GM23248 (cell line): Measurements from ENCODE around the gene EIF4G3. TPM values are rescaled to one million over a fixed set of nuclear protein-coding genes. Genes with fewer than 3 reads are reported as not detected.

ENCODE experiments used
- DNase-seq: peaks from one replicate; pipeline ENCODE4 v3.0.0-alpha.2; 2015
- H2AFZ ChIP-seq: fragments of 200-600 bp; sonication (generic); 2 replicates; pipeline ENCODE4 v1.6.1; 2016; ENCODE audit warnings: antibody characterized with exemption
- H3F3A ChIP-seq: fragments of 200-600 bp; sonication (generic); 2 replicates; pipeline ENCODE4 v1.6.1; 2016; ENCODE audit warnings: mild to moderate bottlenecking, antibody characterized with exemption, mixed run types; ENCODE audit not compliant: insufficient read depth
- H3K27ac ChIP-seq: fragments of 200-600 bp; sonication (generic); 2 replicates; pipeline ENCODE4 v1.5.1; 2016; ENCODE audit warnings: mild to moderate bottlenecking
- H3K27me3 ChIP-seq: fragments of 200-600 bp; sonication (generic); replicated peaks from 2 replicates; pipeline ENCODE4 v1.6.1; 2016; ENCODE audit warnings: mild to moderate bottlenecking; ENCODE audit not compliant: insufficient read depth
- H3K36me3 ChIP-seq: fragments of 200-600 bp; sonication (generic); 2 replicates; pipeline ENCODE4 v1.6.1; 2016; ENCODE audit warnings: low read depth, mild to moderate bottlenecking
- H3K4me1 ChIP-seq: fragments of 200-600 bp; sonication (generic); 2 replicates; pipeline ENCODE4 v1.6.1; 2016; ENCODE audit warnings: mild to moderate bottlenecking; ENCODE audit not compliant: insufficient read depth
- H3K4me2 ChIP-seq: fragments of 200-600 bp; sonication (generic); one replicate; pipeline ENCODE4 v1.6.1; 2016; ENCODE audit warnings: mild to moderate bottlenecking; ENCODE audit not compliant: unreplicated experiment
- H3K4me3 ChIP-seq: fragments of 200-600 bp; sonication (generic); 2 replicates; pipeline ENCODE4 v1.5.1; 2016; ENCODE audit warnings: mild to moderate bottlenecking
- H3K79me2 ChIP-seq: fragments of 200-600 bp; sonication (generic); 2 replicates; pipeline ENCODE4 v1.6.1; 2016; ENCODE audit warnings: mild to moderate bottlenecking; ENCODE audit not compliant: insufficient read depth
- H3K9ac ChIP-seq: fragments of 200-600 bp; sonication (generic); 2 replicates; pipeline ENCODE4 v1.6.1; 2016; ENCODE audit warnings: mild to moderate bottlenecking
- H3K9me2 ChIP-seq: fragments of 200-600 bp; sonication (generic); 2 replicates; pipeline ENCODE4 v1.6.1; 2016; ENCODE audit warnings: mixed run types, mild to moderate bottlenecking, moderate library complexity; ENCODE audit not compliant: insufficient read depth
- H3K9me3 ChIP-seq: fragments of 200-600 bp; sonication (generic); one replicate; pipeline ENCODE4 v1.6.1; 2017; ENCODE audit warnings: low read depth
- H4K20me1 ChIP-seq: fragments of 200-600 bp; sonication (generic); 2 replicates; pipeline ENCODE4 v1.6.0; 2016; ENCODE audit not compliant: insufficient read depth
- EZH2 ChIP-seq: fragments of 200-600 bp; sonication (generic); IDR thresholded peaks from 2 replicates; pipeline ENCODE4 v1.6.1; 2018; ENCODE audit warnings: antibody characterized with exemption, mild to moderate bottlenecking; ENCODE audit not compliant: insufficient read depth, poor library complexity, severe bottlenecking
- EZH2phosphoT487 ChIP-seq: fragments of 200-600 bp; sonication (generic); IDR thresholded peaks from 2 replicates; pipeline ENCODE4 v1.6.1; 2018; ENCODE audit warnings: antibody characterized with exemption, moderate library complexity, mild to moderate bottlenecking, low read depth; ENCODE audit not compliant: insufficient read depth
- WGBS, 2 experiments: methylation state at CpG; one replicate each; pipeline ENCODE4 v1.1.6; 2015 to 2017; ENCODE audit warnings: low lambda C conversion rate in 2 of 2, low coverage in 1 of 2; ENCODE audit errors: missing lambda C conversion rate in 2 of 2; 5-methylcytosine and 5-hydroxymethylcytosine counted together
- in situ Hi-C: fragments of 300-500 bp; cut with MboI; formaldehyde crosslinking; loops from 2 replicates; pipeline ENCODE4 v1.15.0; 2020
- polyA plus RNA-seq: library from polyadenylated mRNA; unstranded; fragments of >200 nt; fragmentation: Nextera tagmentation; extraction: Ambion mirVana; gene quantifications from 2 replicates; pipeline ENCODE4 v1.2.1, GENCODE V29; 2016
- total RNA-seq: library from RNA; depleted of rRNA; stranded (reverse); fragments of >200 nt; shearing (Covaris generic); gene quantifications from 2 replicates; pipeline ENCODE4 v1.2.3, GENCODE V29; 2014

Gene EIF4G3
- total and polyA plus RNA-seq, 2 experiments from 2014 or later: 24.0 to 43.1 TPM

GRCh38 chr1:20974951-20975350 lies 201.7 kb downstream of the EIF4G3 start:
- H3K27me3 ChIP-seq: no peaks in the 10 kb centered on the region
- no peaks in the 10 kb centered on the region for H3K9me3 ChIP-seq
- H3F3A ChIP-seq: peaks cover 24% of the 10 kb centered on the region
- peaks cover 19% of the 10 kb centered on the region for H3K36me3 ChIP-seq
- no peak for TF ChIP-seq EZH2
- TF ChIP-seq EZH2phosphoT487: no peak
- H3K9me2 ChIP-seq: no peaks in the 10 kb centered on the region
- H3K27ac ChIP-seq: no peak overlapping the region
- H3K4me2 ChIP-seq: peak overlapping the region; percentile 63
- no peak overlapping the region for H3K4me3 ChIP-seq
- H3K79me2 ChIP-seq: peaks cover 25% of the 10 kb centered on the region
- peaks cover 31% of the 10 kb centered on the region for H3K4me1 ChIP-seq
- in situ Hi-C loops: loop anchor here (25.0 kb wide), 1 partner anchor 212 kb away; the partner anchor contains the start of gene EIF4G3
- no peaks in the 10 kb centered on the region for H4K20me1 ChIP-seq
- DNase-seq: peak; percentile 21
- no peak overlapping the region for H3K9ac ChIP-seq
- H2AFZ ChIP-seq: no peak overlapping the region

- Histone ChIP-seq H3F3A (peaks cover 24% of the 10 kb centered on the region), H3K4me2 (peak overlapping the region; percentile 63), H4K20me1 (no peaks in the 10 kb centered on the region), H3K9me2 (no peaks in the 10 kb centered on the region), H3K9me3 (no peaks in the 10 kb centered on the region), H3K79me2 (peaks cover 17% of the 10 kb centered on the region), H3K36me3 (peaks cover 24% of the 10 kb centered on the region), H2AFZ (no peak overlapping the region), H3K4me3 (peak overlapping the region; percentile 22), H3K27me3 (no peaks in the 10 kb centered on the region), H3K9ac (peak overlapping the region; percentile 18; the same call in 1 of the 2 replicates), H3K4me1 (peaks cover 31% of the 10 kb centered on the region), H3K27ac (peak overlapping the region; percentile 66)
- 14 to 20% methylated on average over 1 of the region's 1 CpG for WGBS, 2 experiments
- DNase-seq: peak; percentile 58
- TF ChIP-seq EZH2 (no peak), EZH2phosphoT487 (no peak)
- in situ Hi-C loops: no loop called here
These were observed 202.6 kb downstream of the EIF4G3 start for GRCh38 chr1:20974069-20974468.

GRCh38 chr1:20972855-20973254 lies 203.8 kb downstream of the EIF4G3 start:
- H3K79me2 ChIP-seq: peaks cover 7% of the 10 kb centered on the region; the same call in 1 of the 2 replicates
- 98 to 99% methylated on average over 5 of the region's 5 CpGs for WGBS, 2 experiments
- TF ChIP-seq EZH2phosphoT487 (no peak), EZH2 (no peak)
- H3K4me3 ChIP-seq: no peak overlapping the region
- H3K27me3 ChIP-seq: no peaks in the 10 kb centered on the region
- no peaks in the 10 kb centered on the region for H3K9me2 ChIP-seq
- H2AFZ ChIP-seq: no peak overlapping the region
- H4K20me1 ChIP-seq: no peaks in the 10 kb centered on the region
- peaks cover 27% of the 10 kb centered on the region for H3K36me3 ChIP-seq
- peak overlapping the region; percentile 66; the same call in 1 of the 2 replicates for H3K27ac ChIP-seq
- peaks cover 24% of the 10 kb centered on the region for H3F3A ChIP-seq
- H3K9ac ChIP-seq: no peak overlapping the region
- H3K9me3 ChIP-seq: no peaks in the 10 kb centered on the region
- no peak for DNase-seq
- peak overlapping the region; percentile 63 for H3K4me2 ChIP-seq
- peaks cover 25% of the 10 kb centered on the region for H3K4me1 ChIP-seq
- in situ Hi-C loops: no loop called here

GRCh38 chr1:20964540-20965484 lies 211.9 kb downstream of the EIF4G3 start:
- H3K36me3 ChIP-seq: peaks cover 20% of the 10 kb centered on the region
- no peaks in the 10 kb centered on the region for H3K9me3 ChIP-seq
- H3K4me3 ChIP-seq: no peak overlapping the region
- H3K27me3 ChIP-seq: no peaks in the 10 kb centered on the region
- H3K9me2 ChIP-seq: no peaks in the 10 kb centered on the region
- no peak overlapping the region for H3K9ac ChIP-seq
- H3F3A ChIP-seq: no peaks in the 10 kb centered on the region
- no peak overlapping the region for H3K27ac ChIP-seq
- DNase-seq: no peak
- no peaks in the 10 kb centered on the region for H3K4me1 ChIP-seq
- peaks cover 19% of the 10 kb centered on the region for H3K79me2 ChIP-seq
- H2AFZ ChIP-seq: no peak overlapping the region
- in situ Hi-C loops: no loop called here
- no peaks in the 10 kb centered on the region for H4K20me1 ChIP-seq
- 91 to 92% methylated on average over 7 of the region's 7 CpGs for WGBS, 2 experiments
- H3K4me2 ChIP-seq: no peak overlapping the region
- TF ChIP-seq EZH2phosphoT487 (no peak), EZH2 (no peak)
